NOMO-1 treated with DMSO at 0.1 percent for 48 hours (cell line): ENCODE data around the gene ZNG1C.
"Not testable (repeated sequence)": the region's sequence is repeated elsewhere in the genome, so short reads cannot be mapped to it uniquely, and the experiment has no call there.

Experiments used
- DNase-seq: peaks from one replicate; lab custom pipeline; 2025; ENCODE audit not compliant: unreplicated experiment; lab: John Stamatoyannopoulos, UW

The ZNG1C gene

GRCh38 chr9:68241683-68242082, at the start of gene ZNG1C:
Gene ZNG1C, plus strand, starts transcription at chr9:68241983. Its CDS starts 49 bp downstream, at chr9:68242032.
- not testable (repeated sequence) for DNase-seq

GRCh38 chr9:68242437-68242836, 654 bp downstream of the ZNG1C start:
- not testable (repeated sequence) for DNase-seq

- DNase-seq: not testable (repeated sequence)
Observed at GRCh38 chr9:68281041-68281440, 39.3 kb downstream of the ZNG1C start.

GRCh38 chr9:68302567-68302966, 60.8 kb downstream of the ZNG1C start, which contains the start of gene FOXD4L3:
Gene FOXD4L3, plus strand, starts transcription at chr9:68302867. Its CDS starts 85 bp downstream, at chr9:68302952.
- not testable (repeated sequence) for DNase-seq

- DNase-seq: not testable (repeated sequence)
Observed at GRCh38 chr9:68303771-68304170, 62.0 kb downstream of the ZNG1C start.

GRCh38 chr9:68304212-68304611, 62.4 kb downstream of the ZNG1C start:
- DNase-seq: not testable (repeated sequence)

GRCh38 chr9:68304777-68305176, 63.0 kb downstream of the ZNG1C start:
- DNase-seq: not testable (repeated sequence)

- DNase-seq: not testable (repeated sequence)
Observed at GRCh38 chr9:68305680-68306285, 64.0 kb downstream of the ZNG1C start.

GRCh38 chr9:68306391-68306964, 64.7 kb downstream of the ZNG1C start:
- not testable (repeated sequence) for DNase-seq

GRCh38 chr9:68307127-68307526, 65.3 kb downstream of the ZNG1C start:
- not testable (repeated sequence) for DNase-seq

- DNase-seq: not testable (repeated sequence)
Observed at GRCh38 chr9:68307654-68308053, 65.9 kb downstream of the ZNG1C start.

GRCh38 chr9:68311208-68311607, 69.4 kb downstream of the ZNG1C start:
- not testable (repeated sequence) for DNase-seq

GRCh38 chr9:68318209-68318608, 76.4 kb downstream of the ZNG1C start:
- not testable (repeated sequence) for DNase-seq

- not testable (repeated sequence) for DNase-seq
Observed at GRCh38 chr9:68323749-68324148, 82.0 kb downstream of the ZNG1C start.

GRCh38 chr9:68324518-68324917, 82.7 kb downstream of the ZNG1C start:
- DNase-seq: not testable (repeated sequence)

GRCh38 chr9:68329106-68329505, 87.3 kb downstream of the ZNG1C start:
- DNase-seq: not testable (repeated sequence)

- not testable (repeated sequence) for DNase-seq
Observed at GRCh38 chr9:68330531-68331173, 88.9 kb downstream of the ZNG1C start.

GRCh38 chr9:68332122-68332521, 90.3 kb downstream of the ZNG1C start:
- DNase-seq: not testable (repeated sequence)

- DNase-seq: not testable (repeated sequence)
Observed at GRCh38 chr9:68335935-68336334, 94.2 kb downstream of the ZNG1C start.

GRCh38 chr9:68336639-68337339, 95.0 kb downstream of the ZNG1C start:
- DNase-seq: not testable (repeated sequence)

- not testable (repeated sequence) for DNase-seq
Observed at GRCh38 chr9:68338000-68338399, 96.2 kb downstream of the ZNG1C start.
